ENCODE data around the gene SPO11. TPM values are rescaled to one million over a fixed set of nuclear protein-coding genes. Genes with fewer than 3 reads are reported as not detected.
"Not testable (repeated sequence)": the region's sequence is repeated elsewhere in the genome, so short reads cannot be mapped to it uniquely, and the experiment has no call there.

Gene SPO11
- total and polyA plus RNA-seq, 3 donors from 2014 or later: 5.9 to 13.8 (median 12.3) TPM

GRCh38 chr20:57335392-57335791, 5.8 kb downstream of the SPO11 start:
- Histone ChIP-seq H3K9me3 (no peaks in the 10 kb centered on the region), H3K27me3 (no peaks in the 10 kb centered on the region), H3K27ac (no peak overlapping the region), H3K4me1 (no peaks in the 10 kb centered on the region), H3K36me3 (ENCODE audit: low read depth, missing control alignments) (no peaks in the 10 kb centered on the region), H3K4me3 (no peak overlapping the region)
- TF ChIP-seq POLR2A (IDR thresholded peaks at IDR 0.05) (no peak), CTCF (IDR thresholded peaks at IDR 0.05) (no peak)
- no peak for DNase-seq
- intact Hi-C loops (cut with DNase I; ENCODE audit: low total_unique reads): no loop called here
- WGBS, 2 donors: 83 to 91% methylated on average over 2 of the region's 2 CpGs

GRCh38 chr20:57341663-57342062, 12.1 kb downstream of the SPO11 start:
- TF ChIP-seq POLR2A (IDR thresholded peaks at IDR 0.05): no peak
- TF ChIP-seq CTCF (IDR thresholded peaks at IDR 0.05): no peak
- no peak for DNase-seq
- intact Hi-C loops (cut with DNase I; ENCODE audit: low total_unique reads): no loop called here

GRCh38 chr20:57342829-57343228, 13.2 kb downstream of the SPO11 start:
- intact Hi-C loops (cut with DNase I; ENCODE audit: low total_unique reads): no loop called here
- no peaks in the 10 kb centered on the region for H3K27me3 ChIP-seq
- no peaks in the 10 kb centered on the region for H3K4me1 ChIP-seq
- DNase-seq: no peak
- no peaks in the 10 kb centered on the region for H3K9me3 ChIP-seq
- H3K27ac ChIP-seq: no peak overlapping the region
- 59 to 73% methylated on average over 2 of the region's 2 CpGs for WGBS, 2 donors
- no peak overlapping the region for H3K4me3 ChIP-seq
- no peak for TF ChIP-seq CTCF (IDR thresholded peaks at IDR 0.05)
- no peak for TF ChIP-seq POLR2A (IDR thresholded peaks at IDR 0.05)
- no peaks in the 10 kb centered on the region for H3K36me3 ChIP-seq (ENCODE audit: low read depth, missing control alignments)

More at GRCh38 chr20:57341663-57342062, 12.1 kb downstream of the SPO11 start:
- Histone ChIP-seq H3K4me1 (no peaks in the 10 kb centered on the region), H3K36me3 (ENCODE audit: low read depth, missing control alignments) (no peaks in the 10 kb centered on the region), H3K27ac (no peak overlapping the region), H3K27me3 (no peaks in the 10 kb centered on the region), H3K9me3 (no peaks in the 10 kb centered on the region), H3K4me3 (no peak overlapping the region)
- WGBS, 2 donors: 71 to 81% methylated on average over 2 of the region's 2 CpGs

- Histone ChIP-seq H3K4me3 (no peak overlapping the region), H3K9me3 (no peaks in the 10 kb centered on the region), H3K4me1 (no peaks in the 10 kb centered on the region), H3K27me3 (no peaks in the 10 kb centered on the region), H3K36me3 (ENCODE audit: low read depth, missing control alignments) (no peaks in the 10 kb centered on the region), H3K27ac (no peak overlapping the region)
- TF ChIP-seq CTCF (IDR thresholded peaks at IDR 0.05) (peak; percentile 57 to 70 (median 69)), POLR2A (IDR thresholded peaks at IDR 0.05) (no peak)
- WGBS, 2 donors: 11 to 13% methylated on average over 4 of the region's 4 CpGs
- DNase-seq: peak; percentile 91
- intact Hi-C loops (cut with DNase I; ENCODE audit: low total_unique reads): loop anchor here (5.0 kb wide), 1 partner anchor 259 kb away; no protein-coding TSS in a partner anchor
These were observed 16.9 kb downstream of the SPO11 start for GRCh38 chr20:57346477-57346876.

- no peak for TF ChIP-seq CTCF (IDR thresholded peaks at IDR 0.05)
- no peaks in the 10 kb centered on the region for H3K27me3 ChIP-seq
- intact Hi-C loops (cut with DNase I; ENCODE audit: low total_unique reads): loop anchor here (5.0 kb wide), 1 partner anchor 260 kb away; no protein-coding TSS in a partner anchor
These were observed 17.8 kb downstream of the SPO11 start for GRCh38 chr20:57347393-57347792.

GRCh38 chr20:57348200-57348921, 18.8 kb downstream of the SPO11 start:
- H3K4me1 ChIP-seq; H3K27ac ChIP-seq; H3K36me3 ChIP-seq (ENCODE audit: low read depth, missing control alignments); H3K27me3 ChIP-seq; DNase-seq; H3K9me3 ChIP-seq: not testable (repeated sequence)
- WGBS, 2 donors: 50 to 62% methylated on average over 2 to 46 of the region's 47 CpGs
- peak overlapping the region in 1 of 2 donors; percentile 25 for H3K4me3 ChIP-seq
- intact Hi-C loops (cut with DNase I; ENCODE audit: low total_unique reads): loop anchor here (5.0 kb wide), 1 partner anchor 261 kb away; no protein-coding TSS in a partner anchor

More at GRCh38 chr20:57347393-57347792, 17.8 kb downstream of the SPO11 start:
- Histone ChIP-seq H3K27ac (no peak overlapping the region), H3K9me3 (no peaks in the 10 kb centered on the region), H3K4me1 (no peaks in the 10 kb centered on the region), H3K36me3 (ENCODE audit: low read depth, missing control alignments) (no peaks in the 10 kb centered on the region), H3K4me3 (no peak overlapping the region)
- WGBS, 2 donors: 71 to 74% methylated on average over 4 of the region's 4 CpGs
- DNase-seq: no peak

GRCh38 chr20:57348922-57349574, 19.4 kb downstream of the SPO11 start:
- H3K27ac ChIP-seq; H3K4me1 ChIP-seq; H3K9me3 ChIP-seq; H3K36me3 ChIP-seq (ENCODE audit: low read depth, missing control alignments); H3K27me3 ChIP-seq: not testable (repeated sequence)
- WGBS, 2 donors: 63 to 83% methylated on average over 4 to 21 of the region's 21 CpGs
- intact Hi-C loops (cut with DNase I; ENCODE audit: low total_unique reads): loop anchor here (5.0 kb wide), 1 partner anchor 262 kb away; no protein-coding TSS in a partner anchor
- peak overlapping the region in 1 of 2 donors; percentile 25 for H3K4me3 ChIP-seq
- DNase-seq: peak; percentile 64

Measured in testis (tissue), 3 donors.